HG02759 (cell line): ENCODE measurements around the gene CD38.
"Not testable (repeated sequence)": the region's sequence is repeated elsewhere in the genome, so short reads cannot be mapped to it uniquely, and the experiment has no call there.

ENCODE experiments used
- ATAC-seq: cut with Tn5 transposase; IDR thresholded peaks from one replicate; pipeline ENCODE4 v1.9.1; 2021; ENCODE audit warnings: mild to moderate bottlenecking, moderate library complexity; ENCODE audit not compliant: unreplicated experiment

Gene CD38

DNA sequence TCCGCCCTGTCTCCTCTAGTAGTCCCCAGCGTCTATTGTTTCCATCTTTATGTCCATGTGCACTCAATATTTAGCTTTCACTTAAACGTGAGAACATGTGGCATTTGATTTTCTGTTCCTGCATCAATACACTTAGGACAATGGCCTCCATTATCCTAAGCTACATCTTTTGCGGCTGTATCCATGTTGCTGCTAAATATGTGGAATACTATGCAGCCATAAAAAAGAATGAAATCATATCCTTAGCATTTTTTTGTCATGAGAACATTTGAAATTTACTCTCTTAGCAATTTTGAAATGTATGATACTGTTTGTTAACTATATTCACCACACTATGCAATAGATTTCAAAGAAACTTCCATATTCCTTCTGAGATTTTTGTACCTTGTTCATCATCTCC, 19.8 kb upstream of the CD38 start:
- ATAC-seq = no peak

DNA sequence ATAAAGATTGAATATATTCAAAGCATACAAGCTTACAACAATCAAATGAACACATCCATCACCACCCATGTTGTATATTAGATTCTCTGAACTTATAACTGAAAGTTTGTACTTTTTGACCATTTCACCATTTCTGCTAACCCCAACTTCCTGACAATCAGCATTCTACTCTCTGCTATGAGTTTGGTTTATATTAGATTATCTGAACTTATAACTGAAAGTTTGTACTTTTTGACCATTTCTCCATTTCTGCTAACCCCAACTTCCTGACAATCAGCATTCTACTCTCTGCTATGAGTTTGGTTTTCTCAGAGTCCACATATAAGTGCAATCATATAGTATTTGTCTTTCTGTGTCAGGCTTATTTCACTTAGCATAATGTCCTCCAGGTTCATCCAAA, 15.7 kb upstream of the CD38 start:
- ATAC-seq = not testable (repeated sequence)

GRCh38 chr4:15765391-15765790, 12.7 kb upstream of the CD38 start:
- no peak for ATAC-seq

- peak; percentile 65 for ATAC-seq
These were observed 12.0 kb upstream of the CD38 start for GRCh38 chr4:15765910-15766697.

GRCh38 chr4:15766821-15767220, 11.3 kb upstream of the CD38 start:
- ATAC-seq = no peak

- no peak for ATAC-seq
These were observed 8.9 kb upstream of the CD38 start for GRCh38 chr4:15769202-15769601.

DNA sequence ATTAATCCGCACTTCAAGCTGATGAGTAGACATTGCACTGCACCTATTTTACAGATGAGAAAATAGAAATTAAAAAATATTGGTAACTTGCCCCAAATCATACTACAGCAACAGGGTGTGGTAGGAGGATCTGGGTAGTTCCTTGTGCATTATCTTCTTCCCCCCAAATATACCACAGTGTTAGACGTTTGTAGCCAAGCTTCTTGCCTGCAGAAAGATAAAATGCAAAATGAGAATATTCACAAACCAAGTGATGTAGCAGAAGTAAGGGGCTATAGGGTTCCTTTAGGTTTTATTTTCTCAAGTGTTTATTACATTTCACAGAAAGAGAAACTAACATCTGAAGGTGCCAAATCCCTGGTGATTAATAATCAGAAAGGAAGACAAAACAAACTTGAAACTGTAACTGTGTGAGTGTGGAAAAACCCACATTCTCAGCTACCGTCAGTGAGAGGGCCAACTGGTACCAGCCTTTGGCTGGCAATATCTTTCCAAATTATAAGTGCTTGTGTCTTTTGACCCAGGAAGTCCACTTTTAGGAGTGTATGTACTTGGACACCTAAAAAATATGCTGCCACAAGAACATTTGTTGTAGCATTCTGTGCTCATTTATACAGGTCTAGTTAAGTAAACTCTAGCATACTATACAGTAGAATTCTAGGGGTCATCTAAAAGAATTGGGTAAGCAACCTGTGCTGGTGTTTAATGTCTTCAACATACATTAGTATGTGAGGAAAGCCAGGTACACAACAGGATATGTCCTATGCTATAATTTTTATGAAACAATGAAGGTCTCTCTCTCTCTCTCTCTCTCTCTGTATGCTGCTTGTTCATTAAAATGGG, 6.7 kb upstream of the CD38 start:
- ATAC-seq = peak; percentile 82

GRCh38 chr4:15774020-15774420, 4.1 kb upstream of the CD38 start:
- no peak for ATAC-seq

GRCh38 chr4:15776871-15777648, 1.1 kb upstream of the CD38 start:
- ATAC-seq = no peak

- no peak for ATAC-seq
These were observed 335 bp upstream of the CD38 start for GRCh38 chr4:15777697-15778288.

- ATAC-seq = no peak
These were observed 1.2 kb downstream of the CD38 start for GRCh38 chr4:15779306-15779705.

DNA sequence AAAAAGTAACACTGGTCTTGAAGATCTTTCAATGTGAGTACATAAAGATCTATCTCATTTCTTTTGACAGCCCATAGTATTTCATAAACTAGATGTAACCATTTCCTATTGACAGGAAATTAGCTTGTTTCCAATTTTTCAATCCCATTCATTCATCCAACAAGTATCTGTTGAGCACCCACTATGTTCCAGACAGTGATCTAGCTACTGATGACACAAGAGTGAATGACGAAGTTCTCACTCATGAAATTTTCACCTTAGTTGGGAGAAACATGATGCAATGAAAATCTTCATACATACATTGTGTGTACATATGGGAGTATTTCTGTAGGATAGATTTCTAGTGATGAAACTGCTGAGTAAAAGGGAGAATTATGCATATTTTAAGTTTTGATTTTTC, 1.7 kb downstream of the CD38 start:
- ATAC-seq = no peak

DNA sequence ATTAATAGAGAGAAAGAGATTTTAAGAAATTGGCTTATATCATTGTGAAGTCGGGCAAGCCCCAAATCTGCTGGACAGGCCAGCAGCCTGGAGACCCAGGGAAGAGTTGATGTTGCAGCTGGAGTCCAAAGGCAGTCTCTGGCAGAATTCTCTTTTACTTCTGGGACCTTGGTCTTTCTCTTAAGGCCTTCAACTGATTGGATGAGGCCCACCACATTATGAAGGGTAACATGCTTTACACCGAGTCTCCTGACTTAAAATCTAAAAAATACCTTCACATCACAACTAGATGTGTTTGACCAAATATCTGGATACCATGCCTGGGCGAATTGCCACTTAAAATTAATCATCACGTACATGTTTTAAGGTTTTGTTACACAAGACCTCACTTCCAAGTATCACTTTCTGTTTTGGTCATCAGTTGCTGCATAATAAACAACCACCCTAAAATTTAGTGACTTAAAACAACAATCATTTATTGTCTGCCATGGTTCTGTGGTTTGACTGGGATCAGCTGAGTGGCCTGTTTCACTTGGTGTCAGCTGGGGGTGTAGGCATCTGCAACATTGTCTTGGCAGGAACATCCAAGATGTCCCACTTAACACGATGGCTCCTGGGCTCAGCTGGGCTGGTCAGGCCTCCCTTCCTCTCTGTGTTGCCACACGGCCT, 3.4 kb downstream of the CD38 start:
- peak; percentile 33 for ATAC-seq

DNA sequence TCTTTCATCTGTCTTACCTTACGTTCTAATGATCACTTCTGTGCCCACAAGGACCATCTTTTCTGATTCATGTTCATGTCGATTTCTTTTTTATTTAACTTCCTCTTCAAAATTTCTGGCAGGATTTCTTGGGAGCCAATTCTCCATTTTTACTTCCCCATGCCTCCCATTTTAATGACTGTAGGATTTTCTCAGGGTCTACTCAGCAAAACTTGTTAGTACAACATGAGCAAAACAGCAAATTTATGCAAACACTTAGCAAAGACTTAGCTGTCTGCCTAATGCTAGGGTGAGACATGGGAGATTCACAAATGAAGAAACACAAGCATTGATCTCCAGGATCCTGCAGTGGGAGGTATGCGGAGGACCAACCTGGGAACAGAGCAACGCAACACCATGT, 5.5 kb downstream of the CD38 start:
- no peak for ATAC-seq

- peak; percentile 76 for ATAC-seq
These were observed 7.0 kb downstream of the CD38 start for GRCh38 chr4:15784959-15785634.

- no peak for ATAC-seq
These were observed 8.6 kb downstream of the CD38 start for GRCh38 chr4:15786743-15787142.

GRCh38 chr4:15792974-15793373, 14.8 kb downstream of the CD38 start:
- no peak for ATAC-seq

GRCh38 chr4:15793506-15794363, 15.6 kb downstream of the CD38 start:
- no peak for ATAC-seq

DNA sequence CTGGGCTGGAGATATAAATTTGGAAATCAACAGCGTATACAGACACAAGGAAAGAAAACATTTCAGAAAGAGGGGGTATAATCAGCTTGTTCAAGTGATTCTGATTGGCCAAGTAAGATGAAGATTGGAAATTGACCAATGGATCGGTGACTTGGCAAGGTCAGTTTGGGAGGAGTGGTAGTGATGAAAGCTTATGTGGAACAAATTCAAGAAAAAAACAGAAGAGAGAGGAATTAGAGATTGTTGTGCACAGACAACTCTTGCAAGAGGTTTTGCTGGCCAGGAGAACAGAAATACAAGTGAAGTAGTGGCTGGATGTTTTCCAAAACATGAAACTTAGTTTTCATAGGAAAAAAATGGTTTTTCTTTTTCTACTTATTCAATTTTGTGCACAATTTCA, 16.3 kb downstream of the CD38 start:
- ATAC-seq = no peak
